Astrocyte of the cerebellum (primary cell): ENCODE measurements around the gene PIGB.

Experiments
- DNase-seq: peaks from one replicate; pipeline ENCODE4 v3.0.0-alpha.2; 2011; ENCODE audit warnings: low read depth
- H3K4me3 ChIP-seq: 2 replicates; pipeline ENCODE4 v1.5.1; 2011; ENCODE audit warnings: mild to moderate bottlenecking, low read depth, low read length, moderate library complexity
- in situ Hi-C: cut with HindIII; loops from 2 replicates; pipeline ENCODE4 v1.10.0; 2017; ENCODE audit warnings: low sequenced_read_pairs
- TF ChIP-seq, protein P1 (sequence below): IDR thresholded peaks from 2 replicates; pipeline ENCODE4 v1.5.1; 2012; ENCODE audit warnings: low read length, low read depth, moderate library complexity, mild to moderate bottlenecking; ENCODE audit errors: missing control alignments

PIGB gene

DNA sequence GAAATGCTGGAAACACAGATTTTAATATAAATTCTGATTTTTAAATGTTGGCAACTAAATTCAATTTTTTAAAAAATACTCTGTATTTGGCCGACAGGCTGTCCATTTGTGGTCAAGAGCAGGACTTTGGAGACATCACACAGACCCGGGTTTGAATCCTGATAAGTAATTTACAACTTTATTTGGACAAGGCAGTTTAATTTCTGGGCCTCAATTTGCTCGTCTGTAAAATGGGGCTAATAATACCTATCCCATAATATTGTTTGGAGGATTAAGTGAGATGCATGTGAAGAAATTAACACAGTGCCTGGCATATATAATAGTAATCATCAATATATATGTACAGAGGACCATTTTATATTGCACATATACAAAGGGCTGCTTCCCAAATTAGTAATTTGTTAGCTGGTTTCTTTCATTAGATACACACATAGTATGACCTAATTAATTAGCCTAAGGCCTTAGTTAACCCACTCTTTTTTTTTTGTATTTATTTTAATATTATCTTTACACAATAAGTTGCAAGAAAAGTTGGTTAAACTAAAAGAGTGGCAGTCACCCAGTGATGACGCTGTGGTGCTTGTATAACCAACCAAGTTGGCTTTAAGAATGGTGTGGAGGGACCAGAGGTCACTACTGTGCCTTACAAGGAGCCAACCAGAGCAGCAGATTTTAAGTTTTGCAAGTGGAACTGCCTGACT, 665 bp downstream of the PIGB start:
- TF ChIP-seq, protein P1, sequence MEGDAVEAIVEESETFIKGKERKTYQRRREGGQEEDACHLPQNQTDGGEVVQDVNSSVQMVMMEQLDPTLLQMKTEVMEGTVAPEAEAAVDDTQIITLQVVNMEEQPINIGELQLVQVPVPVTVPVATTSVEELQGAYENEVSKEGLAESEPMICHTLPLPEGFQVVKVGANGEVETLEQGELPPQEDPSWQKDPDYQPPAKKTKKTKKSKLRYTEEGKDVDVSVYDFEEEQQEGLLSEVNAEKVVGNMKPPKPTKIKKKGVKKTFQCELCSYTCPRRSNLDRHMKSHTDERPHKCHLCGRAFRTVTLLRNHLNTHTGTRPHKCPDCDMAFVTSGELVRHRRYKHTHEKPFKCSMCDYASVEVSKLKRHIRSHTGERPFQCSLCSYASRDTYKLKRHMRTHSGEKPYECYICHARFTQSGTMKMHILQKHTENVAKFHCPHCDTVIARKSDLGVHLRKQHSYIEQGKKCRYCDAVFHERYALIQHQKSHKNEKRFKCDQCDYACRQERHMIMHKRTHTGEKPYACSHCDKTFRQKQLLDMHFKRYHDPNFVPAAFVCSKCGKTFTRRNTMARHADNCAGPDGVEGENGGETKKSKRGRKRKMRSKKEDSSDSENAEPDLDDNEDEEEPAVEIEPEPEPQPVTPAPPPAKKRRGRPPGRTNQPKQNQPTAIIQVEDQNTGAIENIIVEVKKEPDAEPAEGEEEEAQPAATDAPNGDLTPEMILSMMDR: no peak
- no peak for DNase-seq
- in situ Hi-C loops: loop anchor here (10.0 kb wide), 1 partner anchor 105 kb away; no protein-coding TSS in a partner anchor
- H3K4me3 ChIP-seq: peak overlapping the region; percentile 66

DNA sequence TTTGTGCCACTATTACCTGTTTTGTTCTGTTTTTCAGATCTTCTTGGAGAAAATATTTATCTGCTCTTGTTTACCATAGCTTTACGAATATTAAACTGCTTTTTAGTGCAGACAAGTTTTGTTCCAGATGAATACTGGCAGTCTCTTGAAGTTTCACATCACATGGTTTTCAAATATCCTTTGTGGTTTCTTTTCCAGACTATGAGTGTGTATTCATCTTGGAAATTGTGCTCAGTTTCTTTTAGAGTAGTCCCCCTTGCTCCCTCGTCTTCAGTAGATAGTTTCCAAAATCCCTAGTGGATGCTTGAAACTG, 1.2 kb downstream of the PIGB start:
- TF ChIP-seq, protein P1: no peak
- no peak for DNase-seq
- peak overlapping the region; percentile 66 for H3K4me3 ChIP-seq
- in situ Hi-C loops: no loop called here

GRCh38 chr15:55320963-55321362, 1.9 kb downstream of the PIGB start:
- H3K4me3 ChIP-seq: no peak overlapping the region
- DNase-seq: no peak
- in situ Hi-C loops: no loop called here
- TF ChIP-seq, protein P1: no peak

DNA sequence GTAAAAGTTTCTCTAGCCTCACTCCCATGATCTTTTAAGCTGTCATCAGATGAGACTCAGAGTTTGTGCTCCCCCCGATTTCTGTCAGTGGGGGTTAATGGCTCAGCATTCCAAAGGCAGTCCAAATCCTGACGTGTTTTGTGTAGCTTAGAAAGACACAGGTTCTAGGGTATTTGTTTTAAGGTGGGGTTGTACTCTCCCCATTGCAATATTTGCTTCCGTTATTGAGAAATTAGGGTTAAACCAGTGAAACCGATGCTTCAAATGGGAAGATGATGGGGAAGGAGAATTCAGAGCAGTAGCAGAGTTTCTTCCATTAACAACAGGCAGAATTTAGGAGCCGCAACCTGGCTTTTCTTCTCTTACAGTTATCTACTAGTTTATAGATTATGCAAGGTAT, 3.4 kb downstream of the PIGB start:
- in situ Hi-C loops: no loop called here
- DNase-seq: no peak
- TF ChIP-seq, protein P1: no peak

GRCh38 chr15:55327387-55327786, 8.4 kb downstream of the PIGB start:
- in situ Hi-C loops: no loop called here
- H3K4me3 ChIP-seq: no peak overlapping the region
- DNase-seq: no peak
- TF ChIP-seq, protein P1: no peak

More for the DNA sequence above, 3.4 kb downstream of the PIGB start:
- H3K4me3 ChIP-seq: no peak overlapping the region

DNA sequence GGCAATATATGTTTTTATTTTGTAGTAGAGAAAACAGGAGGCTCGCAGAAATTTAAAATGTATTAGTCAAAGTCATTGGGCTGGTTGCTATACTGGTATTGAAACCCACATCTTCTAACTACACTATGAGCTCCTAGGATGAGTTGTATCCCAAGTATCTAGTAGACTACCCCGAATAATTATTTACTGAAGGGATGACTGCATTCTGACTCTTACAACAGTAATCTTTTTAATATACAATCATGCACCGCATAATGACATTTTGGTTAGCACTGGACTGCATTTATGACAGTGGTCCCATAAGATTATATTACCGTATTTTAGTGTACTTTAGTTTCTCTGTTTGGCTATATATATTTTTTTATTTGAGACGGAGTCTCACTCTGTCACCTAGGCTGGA, 15.3 kb downstream of the PIGB start:
- in situ Hi-C loops: no loop called here
- no peak for DNase-seq
- TF ChIP-seq, protein P1: no peak
- H3K4me3 ChIP-seq: no peak overlapping the region
